GM12874 (cell line): Measurements from ENCODE around the gene CNR1.

Source experiments
- TF ChIP-seq, protein P1 (sequence below): IDR thresholded peaks from 2 replicates; pipeline ENCODE4 v1.5.1; 2011; ENCODE audit warnings: low read depth, mild to moderate bottlenecking, control low read depth, low read length, moderate library complexity; ENCODE audit not compliant: insufficient read depth

The CNR1 gene

DNA sequence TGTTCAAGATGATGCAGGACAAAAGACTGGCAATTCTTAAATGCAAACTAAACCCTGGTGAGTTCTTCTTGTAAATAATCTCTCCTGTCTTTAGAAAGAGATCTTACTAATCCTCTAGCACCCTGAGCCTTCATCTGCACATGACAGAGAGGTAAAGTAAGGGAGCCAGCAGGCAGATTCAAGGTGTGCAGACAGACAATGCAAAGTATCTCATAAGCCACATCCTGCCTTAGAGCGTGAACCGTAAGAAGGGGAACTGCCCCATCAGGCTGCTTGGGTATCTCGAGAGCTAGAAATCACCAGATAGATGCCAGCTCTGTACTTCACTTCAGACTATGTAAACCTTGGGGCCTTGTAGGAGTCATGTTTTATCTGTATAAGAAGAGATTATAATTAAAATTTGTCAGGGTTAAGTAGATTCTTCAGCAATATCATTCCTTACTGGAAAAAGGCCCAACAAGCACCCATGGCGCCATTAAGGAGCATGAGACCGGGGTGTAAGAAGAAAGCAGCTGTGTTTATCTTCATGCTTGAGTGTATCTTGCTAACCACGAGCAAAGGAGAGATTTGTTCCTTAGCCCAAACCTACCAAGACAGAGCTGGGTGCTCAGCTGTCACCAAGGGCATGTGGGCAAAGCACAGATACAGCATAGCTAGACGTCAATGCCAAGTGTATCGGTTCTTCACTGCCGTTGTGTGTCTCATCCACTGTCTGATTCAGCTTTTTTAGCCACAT lies 24.4 kb downstream of the CNR1 start:
- TF ChIP-seq, protein P1, sequence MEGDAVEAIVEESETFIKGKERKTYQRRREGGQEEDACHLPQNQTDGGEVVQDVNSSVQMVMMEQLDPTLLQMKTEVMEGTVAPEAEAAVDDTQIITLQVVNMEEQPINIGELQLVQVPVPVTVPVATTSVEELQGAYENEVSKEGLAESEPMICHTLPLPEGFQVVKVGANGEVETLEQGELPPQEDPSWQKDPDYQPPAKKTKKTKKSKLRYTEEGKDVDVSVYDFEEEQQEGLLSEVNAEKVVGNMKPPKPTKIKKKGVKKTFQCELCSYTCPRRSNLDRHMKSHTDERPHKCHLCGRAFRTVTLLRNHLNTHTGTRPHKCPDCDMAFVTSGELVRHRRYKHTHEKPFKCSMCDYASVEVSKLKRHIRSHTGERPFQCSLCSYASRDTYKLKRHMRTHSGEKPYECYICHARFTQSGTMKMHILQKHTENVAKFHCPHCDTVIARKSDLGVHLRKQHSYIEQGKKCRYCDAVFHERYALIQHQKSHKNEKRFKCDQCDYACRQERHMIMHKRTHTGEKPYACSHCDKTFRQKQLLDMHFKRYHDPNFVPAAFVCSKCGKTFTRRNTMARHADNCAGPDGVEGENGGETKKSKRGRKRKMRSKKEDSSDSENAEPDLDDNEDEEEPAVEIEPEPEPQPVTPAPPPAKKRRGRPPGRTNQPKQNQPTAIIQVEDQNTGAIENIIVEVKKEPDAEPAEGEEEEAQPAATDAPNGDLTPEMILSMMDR, result no peak

DNA sequence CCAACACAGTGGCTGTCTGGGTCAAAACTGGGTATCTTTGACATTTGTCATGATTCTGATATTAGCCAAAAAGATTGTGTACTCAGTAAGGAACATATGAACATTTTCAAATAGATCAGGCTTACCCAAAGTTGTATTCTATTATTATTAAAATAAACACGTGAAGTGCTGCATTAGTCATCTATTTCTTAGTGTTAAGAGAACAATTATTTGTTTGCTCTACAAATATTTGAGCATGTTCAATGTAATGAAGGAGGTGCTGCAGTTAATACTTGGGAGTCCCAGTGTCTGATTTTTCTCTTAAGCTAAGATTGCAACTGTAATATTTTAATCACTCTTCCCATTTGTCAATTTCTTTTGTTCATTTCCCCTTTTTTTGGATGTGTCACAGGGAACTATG lies 28.2 kb downstream of the CNR1 start:
- TF ChIP-seq, protein P1, result no peak

GRCh38 chr6:88135578-88136114 lies 30.5 kb downstream of the CNR1 start:
- TF ChIP-seq, protein P1, result no peak

- TF ChIP-seq, protein P1, result no peak
Measured at GRCh38 chr6:88134575-88134974, 31.6 kb downstream of the CNR1 start.

- TF ChIP-seq, protein P1, result no peak
Measured at GRCh38 chr6:88133718-88134117, 32.4 kb downstream of the CNR1 start.

DNA sequence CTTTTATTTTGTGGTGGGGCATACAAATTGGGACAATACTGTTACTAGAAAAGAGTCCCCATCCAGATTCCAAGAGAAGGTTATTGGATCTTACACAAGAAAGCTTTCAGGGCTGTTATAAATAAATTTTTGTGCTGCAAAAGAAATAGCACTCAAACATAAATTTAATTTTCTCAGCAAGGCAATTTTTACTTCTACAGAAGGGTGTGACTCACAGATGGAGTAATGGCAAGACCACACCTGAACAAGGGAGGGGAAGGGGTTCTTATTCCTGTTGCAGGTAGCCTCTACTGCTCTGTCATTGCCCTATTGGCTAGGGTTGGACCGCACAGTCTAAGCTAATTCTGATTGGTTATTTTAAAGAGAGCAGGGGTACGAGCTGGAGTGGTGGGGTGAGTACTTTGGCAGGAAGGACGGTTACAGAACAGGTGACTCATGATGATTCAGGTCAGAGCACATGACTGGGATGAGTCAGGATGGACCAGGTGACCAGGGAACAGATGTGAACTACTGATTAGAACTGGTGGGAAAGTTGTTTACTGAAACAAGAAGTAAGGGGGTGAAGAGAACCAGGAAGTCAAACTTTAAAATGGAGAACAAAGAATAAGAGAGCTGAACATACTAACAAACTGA lies 41.1 kb downstream of the CNR1 start:
- TF ChIP-seq, protein P1, result no peak

DNA sequence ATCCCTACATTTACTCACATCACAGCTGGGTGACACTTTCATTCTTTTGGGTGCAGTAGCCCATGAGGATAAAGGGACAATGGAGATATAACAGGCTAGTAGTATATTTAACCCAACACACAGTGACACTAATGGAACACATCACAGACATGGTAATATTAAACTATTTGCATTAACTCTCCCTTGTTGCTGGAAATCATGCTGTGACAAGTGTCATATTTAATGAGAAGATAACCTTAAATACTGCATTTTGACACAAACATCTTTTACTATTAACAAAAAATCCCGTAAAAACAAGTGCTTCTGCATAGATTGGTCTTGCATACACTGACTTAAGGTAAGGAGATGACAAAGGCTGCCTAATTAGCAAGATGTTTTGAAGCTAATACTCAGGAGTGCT lies 45.5 kb downstream of the CNR1 start:
- TF ChIP-seq, protein P1, result no peak
